Eye (tissue), 1 donor: Measurements from ENCODE around the gene SETD4.

ENCODE experiments used
- DNase-seq: peaks from one replicate; pipeline ENCODE4 v3.0.0-alpha.2; 2015

SETD4 gene

GRCh38 chr21:36044056-36044455 lies 16.3 kb downstream of the SETD4 start:
- no peak for DNase-seq

GRCh38 chr21:36041910-36042309 lies 18.4 kb downstream of the SETD4 start:
- no peak for DNase-seq

- no peak for DNase-seq
Measured at GRCh38 chr21:36040389-36040788, 19.9 kb downstream of the SETD4 start.

GRCh38 chr21:36039861-36040260 lies 20.5 kb downstream of the SETD4 start:
- no peak for DNase-seq

- DNase-seq: no peak
Measured at GRCh38 chr21:36038701-36039497, 21.4 kb downstream of the SETD4 start.

GRCh38 chr21:36035381-36035791 lies 24.9 kb downstream of the SETD4 start:
- DNase-seq: no peak

GRCh38 chr21:36034211-36034913 lies 26.0 kb downstream of the SETD4 start:
- DNase-seq: no peak

GRCh38 chr21:36032647-36033406 lies 27.5 kb downstream of the SETD4 start:
- no peak for DNase-seq

- DNase-seq: no peak
Measured at GRCh38 chr21:36030581-36031189, 29.6 kb downstream of the SETD4 start.

GRCh38 chr21:36029309-36029708 lies 31.0 kb downstream of the SETD4 start:
- DNase-seq: no peak

- DNase-seq: peak; percentile 90
Measured at GRCh38 chr21:36028127-36029069, 31.9 kb downstream of the SETD4 start.

- no peak for DNase-seq
Measured at GRCh38 chr21:36027347-36027746, 33.0 kb downstream of the SETD4 start.

GRCh38 chr21:36024782-36025181 lies 35.5 kb downstream of the SETD4 start:
- no peak for DNase-seq

GRCh38 chr21:36023092-36023480 lies 37.2 kb downstream of the SETD4 start:
- no peak for DNase-seq

GRCh38 chr21:36022427-36023091 lies 37.8 kb downstream of the SETD4 start:
- no peak for DNase-seq

GRCh38 chr21:36021251-36021837 lies 39.0 kb downstream of the SETD4 start:
- no peak for DNase-seq

GRCh38 chr21:36015045-36015444 lies 45.3 kb downstream of the SETD4 start:
- DNase-seq: no peak

- DNase-seq: no peak
Measured at GRCh38 chr21:36010801-36011200, 49.5 kb downstream of the SETD4 start.

GRCh38 chr21:36008505-36008904 lies 51.8 kb downstream of the SETD4 start:
- DNase-seq: no peak

- no peak for DNase-seq
Measured at GRCh38 chr21:36005879-36006400, 54.4 kb downstream of the SETD4 start.

- no peak for DNase-seq
Measured at GRCh38 chr21:36005018-36005417, 55.3 kb downstream of the SETD4 start.
